GM21528 (cell line): ENCODE data around the gene ZNF365.

Source experiments
- ATAC-seq: cut with Tn5 transposase; IDR thresholded peaks from one replicate; pipeline ENCODE4 v1.9.1; 2021; ENCODE audit warnings: mild to moderate bottlenecking, moderate library complexity; ENCODE audit not compliant: unreplicated experiment, low FRiP score

Gene ZNF365

GRCh38 chr10:62413652-62414051 lies 39.5 kb downstream of the ZNF365 start:
- no peak for ATAC-seq

GRCh38 chr10:62414359-62414758 lies 40.2 kb downstream of the ZNF365 start:
- ATAC-seq: no peak

DNA sequence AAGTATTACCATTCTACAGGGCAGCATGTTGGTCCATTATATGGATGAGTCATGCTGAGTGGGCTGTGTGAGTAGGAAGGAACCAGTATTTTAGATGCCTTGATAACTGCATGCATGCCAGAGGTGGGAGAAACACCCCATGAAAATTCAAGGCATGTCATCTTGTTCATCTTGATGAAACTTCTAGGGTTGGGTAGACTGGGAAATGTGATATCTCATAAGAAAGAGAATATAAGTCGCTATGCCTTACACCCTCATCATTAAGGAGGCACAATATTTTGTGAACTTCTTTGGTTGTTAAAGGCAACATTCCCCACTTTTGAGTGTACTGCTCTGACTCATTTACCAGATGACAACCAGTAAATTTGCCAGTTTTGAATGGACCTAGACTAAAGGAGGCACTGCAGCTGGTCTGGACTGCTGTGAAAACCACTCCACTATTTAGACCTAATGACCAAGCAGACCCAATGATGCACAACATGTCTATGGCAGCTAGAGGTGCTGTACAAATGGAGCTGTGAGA lies 48.0 kb downstream of the ZNF365 start:
- no peak for ATAC-seq

GRCh38 chr10:62424026-62424425 lies 49.9 kb downstream of the ZNF365 start:
- no peak for ATAC-seq

DNA sequence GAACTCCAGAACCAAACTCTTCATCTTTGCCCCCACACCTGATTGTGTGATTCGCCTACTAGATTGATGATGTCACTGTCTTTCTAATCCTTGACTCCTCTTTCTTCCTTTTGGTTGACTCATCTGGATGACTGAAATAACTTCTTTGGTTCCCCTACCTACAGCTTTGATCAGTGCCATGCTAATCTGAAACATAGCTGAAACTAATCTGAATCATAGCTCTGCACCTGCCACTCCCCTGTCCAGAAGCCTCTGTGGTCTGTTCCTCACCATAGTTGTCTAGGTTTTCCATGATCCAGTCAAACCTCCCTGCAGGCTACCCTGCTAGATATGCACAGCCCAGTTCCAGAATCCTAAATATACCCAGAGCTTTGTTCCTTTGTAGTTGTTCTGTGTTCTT lies 51.9 kb downstream of the ZNF365 start:
- ATAC-seq: no peak

DNA sequence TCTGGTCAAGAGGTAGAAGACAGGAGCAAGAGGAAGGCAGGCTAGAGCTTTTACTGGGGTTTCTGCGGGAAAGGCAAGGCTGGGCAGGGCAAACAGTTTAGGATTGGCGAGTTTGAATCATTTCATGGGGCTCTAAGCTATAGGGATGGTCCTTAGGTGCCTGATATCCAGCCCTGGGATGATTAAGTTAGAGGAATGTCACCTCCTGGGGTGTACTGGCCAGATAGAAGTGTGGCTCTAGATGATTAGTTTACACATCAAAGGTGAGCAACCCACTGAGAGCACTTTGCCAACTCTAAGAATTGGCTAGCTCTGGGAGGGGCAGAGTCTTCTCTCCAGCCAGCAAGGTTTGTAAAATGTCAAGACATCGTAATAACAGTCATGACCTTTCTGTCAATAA lies 52.4 kb downstream of the ZNF365 start:
- ATAC-seq: no peak

DNA sequence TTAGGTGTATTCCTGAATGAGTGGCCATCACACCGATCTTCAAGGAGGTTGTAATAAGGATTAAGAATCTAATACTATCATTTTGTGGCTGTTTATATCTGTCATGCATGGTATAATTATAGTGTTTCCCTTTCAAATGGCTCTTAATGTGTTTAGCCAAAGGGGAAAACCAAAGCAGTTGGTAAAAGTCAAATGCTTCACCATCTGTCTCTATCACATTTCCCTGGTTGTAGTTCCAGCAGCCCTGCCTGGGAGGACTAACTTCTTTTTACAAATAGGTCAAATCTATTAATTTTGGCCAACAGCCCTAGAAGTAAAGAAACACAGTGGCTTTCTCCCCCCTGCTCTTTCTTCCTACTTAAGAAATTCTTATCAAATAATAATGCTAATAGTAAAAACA lies 56.7 kb downstream of the ZNF365 start:
- no peak for ATAC-seq

- ATAC-seq: peak; percentile 82
Observed at GRCh38 chr10:62433181-62433692, 59.1 kb downstream of the ZNF365 start.

DNA sequence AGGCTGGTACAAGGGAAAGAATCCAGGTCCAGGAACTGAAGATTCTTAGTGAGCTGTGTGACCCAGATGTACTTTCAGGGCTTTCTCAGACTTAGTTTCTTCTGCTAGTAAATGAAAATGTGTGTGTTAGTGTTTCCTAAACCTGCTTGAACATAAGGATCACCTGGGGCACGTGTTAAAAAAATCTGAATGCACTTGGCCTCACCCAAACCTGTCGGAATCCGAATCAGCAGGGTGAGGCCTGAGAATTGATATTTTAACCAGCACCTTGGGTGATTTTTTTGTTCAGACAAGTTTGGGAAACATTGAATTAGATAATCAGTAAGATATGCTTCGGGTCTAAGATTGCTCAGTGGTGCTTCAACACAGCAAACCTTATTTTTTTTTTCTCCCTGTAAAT lies 59.7 kb downstream of the ZNF365 start:
- ATAC-seq: no peak

DNA sequence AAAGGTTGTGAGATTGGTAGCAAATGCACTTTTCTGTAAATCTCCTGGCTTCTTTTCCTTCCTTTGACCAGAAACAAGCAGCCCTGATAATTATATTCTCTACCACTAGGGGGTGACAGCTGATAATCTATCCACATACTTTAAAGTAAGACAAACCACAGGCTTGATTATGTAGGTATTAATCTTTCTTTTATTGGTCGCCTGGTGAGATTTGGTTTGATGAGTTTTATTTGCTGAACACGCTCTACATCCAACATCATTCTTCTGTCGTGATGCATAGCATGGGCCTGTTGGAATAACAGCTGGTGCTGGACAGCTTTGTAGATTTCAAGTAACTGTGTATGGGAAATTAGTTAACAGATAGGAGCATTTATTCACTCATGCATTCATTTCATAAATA lies 63.5 kb downstream of the ZNF365 start:
- peak; percentile 62 for ATAC-seq

DNA sequence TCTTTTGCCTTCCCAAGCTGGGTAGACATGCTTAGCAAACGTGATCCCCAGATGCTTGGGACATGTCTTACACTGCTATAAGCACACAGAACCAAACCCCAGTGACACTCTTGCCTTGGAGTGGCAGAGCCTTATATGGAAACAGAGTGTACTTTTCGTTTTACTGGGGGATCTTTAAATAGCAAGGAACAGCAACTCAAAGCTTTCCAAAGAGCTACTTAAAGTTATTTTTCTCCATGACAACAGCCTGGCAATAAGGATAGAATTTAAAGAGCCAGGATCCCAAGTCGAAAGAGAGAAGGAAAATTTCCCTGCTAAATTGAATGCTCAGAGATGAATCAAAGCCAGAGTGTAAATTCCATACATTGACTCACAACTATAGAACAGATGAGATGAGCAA lies 67.8 kb downstream of the ZNF365 start:
- ATAC-seq: no peak

- ATAC-seq: no peak
Observed at GRCh38 chr10:62442894-62443669, 68.9 kb downstream of the ZNF365 start.

DNA sequence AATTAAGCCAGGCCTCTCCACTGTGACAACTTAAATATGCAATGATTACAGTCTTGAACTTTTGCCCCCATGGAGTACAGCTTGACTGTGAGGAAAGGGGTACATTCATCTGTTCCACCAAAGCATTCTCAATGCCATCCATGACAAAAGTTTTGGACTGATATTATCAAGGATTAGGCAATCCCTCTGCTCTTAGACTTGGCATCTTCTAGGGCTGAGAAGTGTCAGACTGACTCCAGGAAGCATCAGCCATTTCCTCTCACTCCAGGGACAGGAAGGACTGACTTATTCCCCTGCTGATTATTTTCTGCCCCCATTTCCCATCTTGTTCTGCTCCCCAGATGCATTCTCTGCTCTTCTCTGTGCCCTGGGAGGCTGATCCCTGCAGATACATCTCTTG lies 69.7 kb downstream of the ZNF365 start:
- no peak for ATAC-seq

DNA sequence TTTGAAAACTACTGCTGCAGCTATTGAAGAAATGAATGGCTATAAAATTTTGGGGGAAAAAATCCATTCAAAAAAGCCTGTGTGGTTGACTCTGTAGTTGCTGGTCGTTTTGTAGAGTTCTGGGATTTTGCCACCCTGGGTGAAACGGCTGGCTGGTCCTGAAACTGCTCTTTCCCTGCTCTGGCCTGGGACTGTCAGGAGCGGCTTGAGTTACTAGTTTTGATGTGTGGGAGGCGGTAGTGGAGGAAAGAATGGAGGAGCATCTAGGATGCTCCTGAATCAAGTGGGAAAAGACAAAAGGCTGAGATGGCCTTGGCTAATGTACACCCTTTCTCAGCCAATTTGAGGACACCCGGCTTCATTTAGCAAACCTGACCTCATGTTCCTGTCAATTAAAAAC lies 72.5 kb downstream of the ZNF365 start:
- no peak for ATAC-seq

GRCh38 chr10:62450912-62451610 lies 76.9 kb downstream of the ZNF365 start:
- ATAC-seq: no peak

- ATAC-seq: no peak
Observed at GRCh38 chr10:62451611-62451975, 77.4 kb downstream of the ZNF365 start.
